Stimulated activated CD4-positive, alpha-beta T cell treated with anti-CD3 and anti-CD28 coated beads, Interleukin-4, amount 100 ng/mL, for 4 hours (primary cell): ENCODE data around the gene SPSB3.
A peak's percentile ranks its signal among the peaks of the same experiment; 100 is the strongest.

Experiments
- DNase-seq, 2 experiments: peaks; one replicate each; pipeline ENCODE4 v3.0.0-alpha.2; 2020

The SPSB3 gene

GRCh38 chr16:1782408-1783264 is at the start of gene SPSB3, which contains the start of gene NUBP2:
Gene SPSB3 (minus strand): TSS chr16:1782571. CDS start chr16:1781483, 1,088 bp downstream.
Gene NUBP2 (plus strand): TSS chr16:1782960. CDS start chr16:1783021, 61 bp downstream.
- peak; percentile 95 for DNase-seq

- DNase-seq: no peak
These were observed 49.1 kb upstream of the SPSB3 start for GRCh38 chr16:1831186-1832075.

GRCh38 chr16:1830213-1830612 is 47.8 kb upstream of the SPSB3 start:
- DNase-seq: no peak

- no peak for DNase-seq
These were observed 46.5 kb upstream of the SPSB3 start for GRCh38 chr16:1828645-1829410.

- peak; percentile 84 to 86 for DNase-seq
These were observed 44.6 kb upstream of the SPSB3 start, which contains the start of the genes FAHD1 and HAGH for GRCh38 chr16:1826691-1827573. Gene FAHD1 (plus strand): TSS chr16:1827206. CDS start chr16:1827239, 33 bp downstream. Gene HAGH (minus strand): TSS chr16:1826825. CDS start chr16:1826787, 38 bp downstream.

GRCh38 chr16:1825864-1826690 is 43.7 kb upstream of the SPSB3 start:
- peak; percentile 63 to 68 for DNase-seq

- DNase-seq: no peak
These were observed 43.1 kb upstream of the SPSB3 start for GRCh38 chr16:1825381-1825863.

- no peak for DNase-seq
These were observed 41.5 kb upstream of the SPSB3 start for GRCh38 chr16:1823821-1824220.

GRCh38 chr16:1822801-1823200 is 40.4 kb upstream of the SPSB3 start:
- no peak for DNase-seq

GRCh38 chr16:1821861-1822611 is 39.7 kb upstream of the SPSB3 start:
- no peak for DNase-seq

GRCh38 chr16:1820946-1821290 is 38.5 kb upstream of the SPSB3 start:
- DNase-seq: no peak

- no peak for DNase-seq
These were observed 38.0 kb upstream of the SPSB3 start for GRCh38 chr16:1820096-1820945.

GRCh38 chr16:1819611-1820010 is 37.2 kb upstream of the SPSB3 start:
- no peak for DNase-seq

GRCh38 chr16:1818873-1819525 is 36.6 kb upstream of the SPSB3 start:
- DNase-seq: no peak

- DNase-seq: no peak
These were observed 36.0 kb upstream of the SPSB3 start for GRCh38 chr16:1818204-1818872.

- DNase-seq: no peak
These were observed 35.3 kb upstream of the SPSB3 start for GRCh38 chr16:1817716-1818115.

GRCh38 chr16:1817276-1817589 is 34.9 kb upstream of the SPSB3 start:
- DNase-seq: no peak
